Stomach (tissue), 4 donors: ENCODE results near the gene OR52I1.

Experiments
- POLR2AphosphoS5 ChIP-seq, 3 donors: sonication (generic); formaldehyde crosslinking; IDR thresholded peaks; one replicate each; pipeline ENCODE4 v1.6.1; 2016; ENCODE audit warnings: antibody characterized with exemption in 3 of 3
- TF ChIP-seq, protein P1 (sequence below), 7 experiments: fragments of 450-650 bp in 4 of 7; fragments of 200-600 bp in 3 of 7; sonication (generic) in 3 of 7; IDR thresholded peaks; one replicate each; pipeline ENCODE4 v1.5.1; 2016 to 2019; ENCODE audit warnings: antibody characterized with exemption in 7 of 7, control low read depth in 2 of 7, mild to moderate bottlenecking in 1 of 7

- no peak for TF ChIP-seq POLR2AphosphoS5 (IDR thresholded peaks at IDR 0.05)
- TF ChIP-seq, protein P1, sequence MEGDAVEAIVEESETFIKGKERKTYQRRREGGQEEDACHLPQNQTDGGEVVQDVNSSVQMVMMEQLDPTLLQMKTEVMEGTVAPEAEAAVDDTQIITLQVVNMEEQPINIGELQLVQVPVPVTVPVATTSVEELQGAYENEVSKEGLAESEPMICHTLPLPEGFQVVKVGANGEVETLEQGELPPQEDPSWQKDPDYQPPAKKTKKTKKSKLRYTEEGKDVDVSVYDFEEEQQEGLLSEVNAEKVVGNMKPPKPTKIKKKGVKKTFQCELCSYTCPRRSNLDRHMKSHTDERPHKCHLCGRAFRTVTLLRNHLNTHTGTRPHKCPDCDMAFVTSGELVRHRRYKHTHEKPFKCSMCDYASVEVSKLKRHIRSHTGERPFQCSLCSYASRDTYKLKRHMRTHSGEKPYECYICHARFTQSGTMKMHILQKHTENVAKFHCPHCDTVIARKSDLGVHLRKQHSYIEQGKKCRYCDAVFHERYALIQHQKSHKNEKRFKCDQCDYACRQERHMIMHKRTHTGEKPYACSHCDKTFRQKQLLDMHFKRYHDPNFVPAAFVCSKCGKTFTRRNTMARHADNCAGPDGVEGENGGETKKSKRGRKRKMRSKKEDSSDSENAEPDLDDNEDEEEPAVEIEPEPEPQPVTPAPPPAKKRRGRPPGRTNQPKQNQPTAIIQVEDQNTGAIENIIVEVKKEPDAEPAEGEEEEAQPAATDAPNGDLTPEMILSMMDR (IDR thresholded peaks at IDR 0.05): no peak
Measured at GRCh38 chr11:4593739-4594138, at the start of gene OR52I1.
